ENCODE data around the gene CACNA1H. TPM values are rescaled to one million over a fixed set of nuclear protein-coding genes. Genes with fewer than 3 reads are reported as not detected.

CACNA1H gene
- total and polyA plus RNA-seq, 2 of the 8 experiments (the other 6 are each of a cell fraction or from before 2014, with no cell fraction given), result 14.0 to 28.7 TPM

- TF ChIP-seq TBP (IDR thresholded peaks at IDR 0.05; ENCODE audit: low read depth, low read length), result no peak
- TF ChIP-seq KDM4A (IDR thresholded peaks at IDR 0.05; ENCODE audit: low read depth, low read length, severe bottlenecking), result no peak
- no peak for TF ChIP-seq ASH2L (IDR thresholded peaks at IDR 0.05; ENCODE audit: low read length)
- no peak for TF ChIP-seq RXRA (IDR thresholded peaks at IDR 0.05; ENCODE audit: insufficient read depth, low read depth, low read length)
Observed at GRCh38 chr16:1116693-1117077, 36.2 kb upstream of the CACNA1H start (continued).
